CD8-positive, alpha-beta memory T cell (primary cell): ENCODE results near the gene MICAL3. TPM values are rescaled to one million over a fixed set of nuclear protein-coding genes. Genes with fewer than 3 reads are reported as not detected.
"Not testable (repeated sequence)": the region's sequence is repeated elsewhere in the genome, so short reads cannot be mapped to it uniquely, and the experiment has no call there.

Source experiments
- CTCF ChIA-PET: fragments of 350-600 bp; sonication (Branson Sonifier 250); formaldehyde crosslinking; loops from one replicate; lab custom pipeline; 2021; ENCODE audit warnings: antibody characterized with exemption; lab: Charles Lee
- POLR2A ChIA-PET: fragments of 350-600 bp; sonication (Branson Sonifier 250); formaldehyde crosslinking; loops from one replicate; lab custom pipeline; 2021; ENCODE audit warnings: antibody characterized with exemption; lab: Charles Lee
- DNase-seq, 5 donors: peaks; one replicate each; pipeline versions ENCODE4 v3.0.0 to v3.0.0-alpha.2; 2020 to 2022; ENCODE audit warnings: mixed read lengths in 1 of 5
- H3K27ac ChIP-seq: one replicate; pipeline ENCODE4 v1.7.0; 2013; ENCODE audit warnings: low read depth, mild to moderate bottlenecking, low read length, moderate library complexity
- H3K27me3 ChIP-seq: 2 replicates; pipeline ENCODE4 v1.7.0; 2013; ENCODE audit warnings: low read length, mild to moderate bottlenecking; ENCODE audit not compliant: insufficient read depth, poor library complexity, severe bottlenecking
- H3K36me3 ChIP-seq: 2 replicates; pipeline ENCODE4 v1.7.0; 2013; ENCODE audit warnings: mild to moderate bottlenecking, low read length, moderate library complexity; ENCODE audit not compliant: insufficient read depth
- H3K4me1 ChIP-seq: 2 replicates; pipeline ENCODE4 v1.7.0; 2013; ENCODE audit warnings: mild to moderate bottlenecking, low read length, moderate library complexity; ENCODE audit not compliant: insufficient read depth
- H3K4me3 ChIP-seq: 2 replicates; pipeline ENCODE4 v1.7.0; 2013; ENCODE audit warnings: mild to moderate bottlenecking, low read length
- H3K9me3 ChIP-seq: 2 replicates; pipeline ENCODE4 v1.7.0; 2013; ENCODE audit warnings: mild to moderate bottlenecking, low read length
- H3K27ac Mint-ChIP-seq, 8 donors: one replicate each; pipeline ENCODE4 v1.8.0; 2020 to 2021; ENCODE audit warnings: mixed read lengths in 8 of 8, mild to moderate bottlenecking in 6 of 8, inconsistent platforms in 3 of 8, moderate library complexity in 3 of 8
- H3K27me3 Mint-ChIP-seq, 2 donors: one replicate each; pipeline ENCODE4 v1.8.0; 2020 to 2021; ENCODE audit warnings: mixed read lengths in 2 of 2, mild to moderate bottlenecking in 1 of 2, moderate library complexity in 1 of 2
- H3K36me3 Mint-ChIP-seq, 3 donors: one replicate each; pipeline ENCODE4 v1.8.0; 2020 to 2021; ENCODE audit warnings: mixed read lengths in 3 of 3, inconsistent platforms in 1 of 3, mild to moderate bottlenecking in 1 of 3
- H3K4me1 Mint-ChIP-seq, 3 donors: one replicate each; pipeline ENCODE4 v1.8.0; 2020 to 2021; ENCODE audit warnings: mixed read lengths in 3 of 3, inconsistent platforms in 1 of 3, mild to moderate bottlenecking in 1 of 3
- H3K4me3 Mint-ChIP-seq, 7 donors: one replicate each; pipeline ENCODE4 v1.8.0; 2020 to 2021; ENCODE audit warnings: mixed read lengths in 7 of 7, mild to moderate bottlenecking in 6 of 7, moderate library complexity in 4 of 7, inconsistent platforms in 2 of 7
- H3K9me3 Mint-ChIP-seq, 5 donors: one replicate each; pipeline ENCODE4 v1.8.0; 2020 to 2022; ENCODE audit warnings: mixed read lengths in 5 of 5, mild to moderate bottlenecking in 3 of 5, moderate library complexity in 2 of 5, inconsistent platforms in 1 of 5
- polyA plus RNA-seq: library from polyadenylated mRNA; unstranded; fragments of 300-500 nt; fragmentation: Illumina TruSeq; gene quantifications from one replicate; pipeline ENCODE4 v1.2.3, GENCODE V29; 2021
- total RNA-seq, 2 experiments: library from RNA; stranded (reverse); gene quantifications; one replicate each; pipeline ENCODE4 v1.2.3, GENCODE V29; 2021

The MICAL3 gene
- total and polyA plus RNA-seq, 3 experiments from 2014 or later, result 1.7 to 51.9 (median 51.7) TPM

GRCh38 chr22:17881366-17881765 is 143.0 kb downstream of the MICAL3 start:
- H3K9me3 ChIP-seq, result no peaks in the 10 kb centered on the region
- H3K36me3 ChIP-seq, result peaks cover 10% of the 10 kb centered on the region
- no peak overlapping the region for H3K4me3 Mint-ChIP-seq
- H3K4me1 Mint-ChIP-seq, result no peaks in the 10 kb centered on the region
- no peak overlapping the region for H3K4me3 ChIP-seq
- no peaks in the 10 kb centered on the region for H3K27me3 Mint-ChIP-seq
- peaks cover 9 to 77% (median 17%) of the 10 kb centered on the region in 3 donors for H3K36me3 Mint-ChIP-seq
- ChIA-PET CTCF (no interaction called here), POLR2A (no interaction called here)
- no peaks in the 10 kb centered on the region for H3K4me1 ChIP-seq
- no peak overlapping the region for H3K27ac ChIP-seq
- H3K27me3 ChIP-seq, result no peaks in the 10 kb centered on the region
- no peak for DNase-seq
- H3K27ac Mint-ChIP-seq, result no peak overlapping the region
- no peaks in the 10 kb centered on the region for H3K9me3 Mint-ChIP-seq

GRCh38 chr22:17880468-17880867 is 143.9 kb downstream of the MICAL3 start:
- Mint-ChIP-seq H3K27me3 (no peaks in the 10 kb centered on the region), H3K4me1 (no peaks in the 10 kb centered on the region), H3K36me3 (peaks cover 9 to 73% (median 16%) of the 10 kb centered on the region in 3 donors), H3K4me3 (no peak overlapping the region), H3K9me3 (no peaks in the 10 kb centered on the region), H3K27ac (no peak overlapping the region)
- ChIA-PET POLR2A (no interaction called here), CTCF (no interaction called here)
- Histone ChIP-seq H3K27ac (no peak overlapping the region), H3K27me3 (no peaks in the 10 kb centered on the region), H3K4me1 (no peaks in the 10 kb centered on the region), H3K4me3 (no peak overlapping the region), H3K9me3 (no peaks in the 10 kb centered on the region), H3K36me3 (peaks cover 10% of the 10 kb centered on the region)
- no peak for DNase-seq

- H3K36me3 ChIP-seq, result peaks cover 10% of the 10 kb centered on the region
- POLR2A ChIA-PET, result no interaction called here
- no peaks in the 10 kb centered on the region for H3K9me3 Mint-ChIP-seq
- H3K27ac ChIP-seq, result no peak overlapping the region
- peaks cover 4 to 71% (median 12%) of the 10 kb centered on the region in 3 donors for H3K36me3 Mint-ChIP-seq
- no peaks in the 10 kb centered on the region for H3K27me3 Mint-ChIP-seq
- no peak overlapping the region for H3K4me3 Mint-ChIP-seq
- H3K9me3 ChIP-seq, result no peaks in the 10 kb centered on the region
- H3K4me1 Mint-ChIP-seq, result no peaks in the 10 kb centered on the region
- H3K4me1 ChIP-seq, result no peaks in the 10 kb centered on the region
- H3K27me3 ChIP-seq, result no peaks in the 10 kb centered on the region
- H3K27ac Mint-ChIP-seq, result no peak overlapping the region
- H3K4me3 ChIP-seq, result no peak overlapping the region
- no peak for DNase-seq
- CTCF ChIA-PET, result no interaction called here
Measured at GRCh38 chr22:17880020-17880419, 144.3 kb downstream of the MICAL3 start.

- no peaks in the 10 kb centered on the region for H3K27me3 Mint-ChIP-seq
- no peak overlapping the region for H3K4me3 Mint-ChIP-seq
- Histone ChIP-seq H3K27me3 (no peaks in the 10 kb centered on the region), H3K27ac (no peak overlapping the region), H3K36me3 (peaks cover 10% of the 10 kb centered on the region), H3K4me1 (no peaks in the 10 kb centered on the region), H3K9me3 (no peaks in the 10 kb centered on the region), H3K4me3 (no peak overlapping the region)
- DNase-seq, result no peak
- H3K36me3 Mint-ChIP-seq, result peaks cover 0 to 70% (median 10%) of the 10 kb centered on the region in 3 donors
- ChIA-PET CTCF (no interaction called here), POLR2A (no interaction called here)
- H3K4me1 Mint-ChIP-seq, result no peaks in the 10 kb centered on the region
- H3K27ac Mint-ChIP-seq, result no peak overlapping the region
- H3K9me3 Mint-ChIP-seq, result no peaks in the 10 kb centered on the region
Measured at GRCh38 chr22:17878941-17879340, 145.4 kb downstream of the MICAL3 start.

GRCh38 chr22:17878186-17878694 is 146.1 kb downstream of the MICAL3 start:
- Histone ChIP-seq H3K36me3 (peaks cover 10% of the 10 kb centered on the region), H3K27ac (no peak overlapping the region), H3K27me3 (no peaks in the 10 kb centered on the region), H3K4me3 (no peak overlapping the region), H3K9me3 (no peaks in the 10 kb centered on the region), H3K4me1 (no peaks in the 10 kb centered on the region)
- no peaks in the 10 kb centered on the region for H3K4me1 Mint-ChIP-seq
- ChIA-PET POLR2A (no interaction called here), CTCF (no interaction called here)
- no peak overlapping the region for H3K4me3 Mint-ChIP-seq
- no peaks in the 10 kb centered on the region for H3K27me3 Mint-ChIP-seq
- no peak for DNase-seq
- no peak overlapping the region for H3K27ac Mint-ChIP-seq
- no peaks in the 10 kb centered on the region for H3K9me3 Mint-ChIP-seq
- H3K36me3 Mint-ChIP-seq, result peaks cover 0 to 70% (median 10%) of the 10 kb centered on the region in 3 donors

GRCh38 chr22:17876878-17877855 is 147.2 kb downstream of the MICAL3 start:
- H3K4me3 Mint-ChIP-seq, H3K27ac ChIP-seq, H3K27me3 ChIP-seq, H3K4me3 ChIP-seq, H3K4me1 ChIP-seq, POLR2A ChIA-PET, H3K9me3 Mint-ChIP-seq, H3K27me3 Mint-ChIP-seq, H3K4me1 Mint-ChIP-seq, H3K9me3 ChIP-seq, CTCF ChIA-PET, DNase-seq, H3K27ac Mint-ChIP-seq, H3K36me3 ChIP-seq: not testable (repeated sequence)
- peaks cover 0 to 70% (median 12%) of the 10 kb centered on the region in 3 donors for H3K36me3 Mint-ChIP-seq

GRCh38 chr22:17876306-17876831 is 148.0 kb downstream of the MICAL3 start:
- Histone ChIP-seq H3K9me3 (no peaks in the 10 kb centered on the region), H3K4me3 (no peak overlapping the region), H3K27me3 (no peaks in the 10 kb centered on the region), H3K27ac (no peak overlapping the region), H3K4me1 (no peaks in the 10 kb centered on the region), H3K36me3 (peaks cover 10% of the 10 kb centered on the region)
- ChIA-PET CTCF (no interaction called here), POLR2A (no interaction called here)
- H3K36me3 Mint-ChIP-seq, result peaks cover 0 to 70% (median 14%) of the 10 kb centered on the region in 3 donors
- no peak overlapping the region for H3K27ac Mint-ChIP-seq
- peaks cover 0 to 3% of the 10 kb centered on the region in 2 donors for H3K27me3 Mint-ChIP-seq
- H3K4me3 Mint-ChIP-seq, result no peak overlapping the region
- H3K4me1 Mint-ChIP-seq, result no peaks in the 10 kb centered on the region
- no peak for DNase-seq
- H3K9me3 Mint-ChIP-seq, result no peaks in the 10 kb centered on the region

GRCh38 chr22:17875631-17876030 is 148.7 kb downstream of the MICAL3 start:
- H3K36me3 Mint-ChIP-seq, result peaks cover 0 to 70% (median 11%) of the 10 kb centered on the region in 3 donors
- H3K9me3 Mint-ChIP-seq, result no peaks in the 10 kb centered on the region
- Histone ChIP-seq H3K4me3 (no peak overlapping the region), H3K4me1 (no peaks in the 10 kb centered on the region), H3K27ac (no peak overlapping the region), H3K9me3 (no peaks in the 10 kb centered on the region), H3K36me3 (peaks cover 10% of the 10 kb centered on the region), H3K27me3 (no peaks in the 10 kb centered on the region)
- ChIA-PET CTCF (no interaction called here), POLR2A (no interaction called here)
- no peaks in the 10 kb centered on the region for H3K4me1 Mint-ChIP-seq
- no peak overlapping the region for H3K4me3 Mint-ChIP-seq
- no peak overlapping the region for H3K27ac Mint-ChIP-seq
- no peak for DNase-seq
- peaks cover 0 to 3% of the 10 kb centered on the region in 2 donors for H3K27me3 Mint-ChIP-seq
